H1 (cell line): Measurements from ENCODE around the gene SHQ1.

Experiments used
- EZH2 ChIP-seq: fragments of 200-600 bp; sonication (generic); IDR thresholded peaks from 2 replicates; pipeline ENCODE4 v1.7.1; 2012; ENCODE audit warnings: low read depth, mild to moderate bottlenecking, moderate library complexity, low read length, inconsistent platforms; ENCODE audit not compliant: severe bottlenecking
- JUND ChIP-seq: IDR thresholded peaks from 2 replicates; pipeline ENCODE4 v1.6.1; 2011; ENCODE audit warnings: mild to moderate bottlenecking, improper control_type of control experiment, low read length
- POLR2A ChIP-seq, 2 experiments: IDR thresholded peaks; 1 replicate in 1 of 2; 2 replicates in 1 of 2; pipeline ENCODE4 v1.6.1; 2011; ENCODE audit warnings: low read depth in 2 of 2, low read length in 2 of 2, mild to moderate bottlenecking in 2 of 2; ENCODE audit errors: control extremely low read depth in 1 of 2
- RXRA ChIP-seq: IDR thresholded peaks from 2 replicates; pipeline ENCODE4 v1.6.1; 2011; ENCODE audit warnings: low read depth, mild to moderate bottlenecking, low read length, moderate library complexity; ENCODE audit not compliant: insufficient read depth
- SRF ChIP-seq: IDR thresholded peaks from 2 replicates; pipeline ENCODE4 v1.6.1; 2011; ENCODE audit warnings: mild to moderate bottlenecking, low read depth, low read length, moderate library complexity
- ZNF274 ChIP-seq: IDR thresholded peaks from 2 replicates; pipeline ENCODE4 v1.7.0; 2012; ENCODE audit warnings: low read length, borderline replicate concordance; ENCODE audit errors: extremely low read depth
- TF ChIP-seq, protein P1 (sequence below), 3 experiments: IDR thresholded peaks; 1 replicate in 2 of 3; 2 replicates in 1 of 3; pipeline versions ENCODE4 v1.5.1 to v1.6.1; 2011; ENCODE audit warnings: low read length in 3 of 3, mild to moderate bottlenecking in 3 of 3, inconsistent platforms in 2 of 3, low read depth in 1 of 3, moderate library complexity in 1 of 3; ENCODE audit not compliant: insufficient read depth in 1 of 3; ENCODE audit errors: control extremely low read depth in 1 of 3

DNA sequence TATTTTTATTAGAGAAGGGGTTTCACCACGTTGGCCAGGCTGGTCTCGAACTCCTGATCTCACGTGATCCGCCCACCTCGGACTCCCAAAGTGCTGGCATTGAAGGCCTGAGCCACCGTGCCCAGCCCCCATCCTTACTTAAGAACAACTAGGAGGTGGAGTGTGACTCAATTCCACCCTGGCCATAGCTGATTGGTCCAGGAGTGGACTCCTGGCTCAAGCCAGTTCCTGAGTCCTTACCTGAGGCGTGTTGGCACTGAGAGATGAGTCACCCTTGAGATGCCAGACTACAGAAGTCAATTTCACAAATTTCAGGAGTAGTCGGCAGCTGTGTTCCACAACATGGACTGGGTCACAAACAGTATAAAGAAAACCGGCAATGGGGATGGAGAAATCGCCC lies 124.2 kb downstream of the SHQ1 start:
- TF ChIP-seq, protein P1, sequence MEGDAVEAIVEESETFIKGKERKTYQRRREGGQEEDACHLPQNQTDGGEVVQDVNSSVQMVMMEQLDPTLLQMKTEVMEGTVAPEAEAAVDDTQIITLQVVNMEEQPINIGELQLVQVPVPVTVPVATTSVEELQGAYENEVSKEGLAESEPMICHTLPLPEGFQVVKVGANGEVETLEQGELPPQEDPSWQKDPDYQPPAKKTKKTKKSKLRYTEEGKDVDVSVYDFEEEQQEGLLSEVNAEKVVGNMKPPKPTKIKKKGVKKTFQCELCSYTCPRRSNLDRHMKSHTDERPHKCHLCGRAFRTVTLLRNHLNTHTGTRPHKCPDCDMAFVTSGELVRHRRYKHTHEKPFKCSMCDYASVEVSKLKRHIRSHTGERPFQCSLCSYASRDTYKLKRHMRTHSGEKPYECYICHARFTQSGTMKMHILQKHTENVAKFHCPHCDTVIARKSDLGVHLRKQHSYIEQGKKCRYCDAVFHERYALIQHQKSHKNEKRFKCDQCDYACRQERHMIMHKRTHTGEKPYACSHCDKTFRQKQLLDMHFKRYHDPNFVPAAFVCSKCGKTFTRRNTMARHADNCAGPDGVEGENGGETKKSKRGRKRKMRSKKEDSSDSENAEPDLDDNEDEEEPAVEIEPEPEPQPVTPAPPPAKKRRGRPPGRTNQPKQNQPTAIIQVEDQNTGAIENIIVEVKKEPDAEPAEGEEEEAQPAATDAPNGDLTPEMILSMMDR (IDR thresholded peaks at IDR 0.05; ENCODE audit: control extremely low read depth in 1 of 3, insufficient read depth in 1 of 3, low read depth in 1 of 3, low read length in 3 of 3), result no peak
- no peak for TF ChIP-seq ZNF274
- no peak for TF ChIP-seq SRF
- TF ChIP-seq POLR2A (IDR thresholded peaks at IDR 0.05; ENCODE audit: control extremely low read depth in 1 of 2, low read depth in 2 of 2, low read length in 2 of 2), result no peak
- TF ChIP-seq RXRA, result no peak
- TF ChIP-seq JUND, result no peak
- TF ChIP-seq EZH2, result no peak
